ENCODE measurements around the gene APBA1. TPM values are rescaled to one million over a fixed set of nuclear protein-coding genes. Genes with fewer than 3 reads are reported as not detected.

Gene APBA1
- total RNA-seq, 2 donors from 2014 or later: 6.3 to 7.5 TPM

DNA sequence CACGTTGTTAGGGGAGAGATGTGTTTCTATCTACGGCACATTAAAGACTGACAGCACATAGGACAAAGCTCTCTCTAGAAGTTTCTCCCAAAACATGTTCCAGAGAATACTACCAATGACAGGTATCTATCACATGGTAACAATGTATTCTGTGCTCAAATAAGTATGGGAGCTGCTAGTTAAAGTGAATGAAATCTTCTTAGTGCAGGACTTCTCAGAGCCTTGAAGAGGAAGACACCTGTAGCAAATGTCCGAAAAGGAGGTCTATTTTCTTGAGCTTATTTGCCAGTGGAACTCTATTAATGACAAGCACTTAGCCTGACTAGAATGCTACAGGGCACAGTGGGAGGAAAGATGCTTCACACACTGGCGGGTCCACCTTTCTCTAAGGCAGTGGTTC, 209.8 kb downstream of the APBA1 start:
- TF ChIP-seq, protein P1, sequence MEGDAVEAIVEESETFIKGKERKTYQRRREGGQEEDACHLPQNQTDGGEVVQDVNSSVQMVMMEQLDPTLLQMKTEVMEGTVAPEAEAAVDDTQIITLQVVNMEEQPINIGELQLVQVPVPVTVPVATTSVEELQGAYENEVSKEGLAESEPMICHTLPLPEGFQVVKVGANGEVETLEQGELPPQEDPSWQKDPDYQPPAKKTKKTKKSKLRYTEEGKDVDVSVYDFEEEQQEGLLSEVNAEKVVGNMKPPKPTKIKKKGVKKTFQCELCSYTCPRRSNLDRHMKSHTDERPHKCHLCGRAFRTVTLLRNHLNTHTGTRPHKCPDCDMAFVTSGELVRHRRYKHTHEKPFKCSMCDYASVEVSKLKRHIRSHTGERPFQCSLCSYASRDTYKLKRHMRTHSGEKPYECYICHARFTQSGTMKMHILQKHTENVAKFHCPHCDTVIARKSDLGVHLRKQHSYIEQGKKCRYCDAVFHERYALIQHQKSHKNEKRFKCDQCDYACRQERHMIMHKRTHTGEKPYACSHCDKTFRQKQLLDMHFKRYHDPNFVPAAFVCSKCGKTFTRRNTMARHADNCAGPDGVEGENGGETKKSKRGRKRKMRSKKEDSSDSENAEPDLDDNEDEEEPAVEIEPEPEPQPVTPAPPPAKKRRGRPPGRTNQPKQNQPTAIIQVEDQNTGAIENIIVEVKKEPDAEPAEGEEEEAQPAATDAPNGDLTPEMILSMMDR (IDR thresholded peaks at IDR 0.05): no peak
- Histone ChIP-seq H3K4me1 (no peaks in the 10 kb centered on the region), H3K9ac (ENCODE audit: low read depth in 2 of 2, low read length in 2 of 2) (no peak overlapping the region), H3K4me3 (no peak overlapping the region), H3K27ac (no peak overlapping the region), H3K27me3 (no peaks in the 10 kb centered on the region), H3K9me3 (no peaks in the 10 kb centered on the region), H3K36me3 (no peaks in the 10 kb centered on the region)
- no peak for DNase-seq
- intact Hi-C loops (cut with DNase I): loop anchor here (10.0 kb wide), 1 partner anchor 82 kb away; no protein-coding TSS in a partner anchor

DNA sequence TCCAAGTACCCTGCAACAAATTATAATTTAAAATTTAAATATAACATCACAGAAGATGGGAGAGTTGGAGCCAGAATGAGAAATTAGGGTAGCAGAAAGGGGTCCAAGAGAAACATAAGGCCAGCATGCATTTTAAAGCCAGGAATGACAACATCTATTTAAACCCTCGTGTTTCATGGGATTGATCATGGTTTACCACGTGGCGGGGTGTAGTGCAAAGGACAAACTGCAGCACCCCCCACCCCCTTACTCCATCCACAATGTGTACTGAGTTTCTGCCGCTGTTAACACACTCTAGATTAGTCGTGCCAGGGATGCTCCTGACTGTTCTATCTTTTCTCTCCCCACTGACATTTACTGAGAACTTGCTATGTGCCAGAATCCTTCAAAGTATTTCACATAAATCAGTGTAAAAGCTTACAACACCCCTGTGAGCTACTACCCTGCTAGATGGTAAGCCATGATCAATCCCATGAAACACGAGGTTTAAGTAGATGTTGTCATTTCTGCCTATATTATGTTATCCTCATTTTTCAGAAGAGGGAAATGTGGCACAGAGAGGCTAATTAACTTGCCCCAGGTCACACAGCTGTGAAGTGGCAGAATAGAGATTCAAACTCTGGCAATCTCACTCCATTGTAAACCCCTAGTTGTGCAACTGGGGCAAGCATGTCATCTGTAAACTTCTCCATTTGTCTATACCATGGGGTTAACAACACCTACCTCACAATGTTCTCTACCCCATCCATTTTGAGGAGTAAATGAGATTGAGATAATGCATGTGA, 210.9 kb downstream of the APBA1 start:
- intact Hi-C loops (cut with DNase I): loop anchor here (10.0 kb wide), 1 partner anchor 84 kb away; no protein-coding TSS in a partner anchor
- TF ChIP-seq, protein P1 (IDR thresholded peaks at IDR 0.05): no peak
- Histone ChIP-seq H3K9ac (ENCODE audit: low read depth in 2 of 2, low read length in 2 of 2) (no peak overlapping the region), H3K27me3 (no peaks in the 10 kb centered on the region), H3K27ac (no peak overlapping the region), H3K36me3 (no peaks in the 10 kb centered on the region), H3K9me3 (no peaks in the 10 kb centered on the region), H3K4me3 (no peak overlapping the region), H3K4me1 (no peaks in the 10 kb centered on the region)
- no peak for DNase-seq

DNA sequence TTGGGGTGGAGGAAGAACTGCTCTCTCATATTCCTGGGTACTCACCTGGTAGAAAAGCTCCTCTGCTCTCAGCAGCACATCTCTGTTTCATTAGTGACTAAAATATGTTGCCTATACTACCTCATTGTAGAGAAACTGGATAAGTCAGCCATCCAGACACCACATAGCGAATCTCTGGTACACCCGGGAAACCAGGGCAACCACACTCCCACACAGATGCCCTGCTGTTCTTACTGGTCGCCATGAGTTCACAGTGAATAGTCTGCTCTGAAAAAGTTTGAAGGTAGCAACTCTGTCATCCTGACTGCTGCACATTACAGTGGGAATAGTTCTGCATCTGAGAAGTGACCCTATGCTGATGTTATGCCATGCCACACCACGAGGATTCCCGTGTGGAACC, 212.2 kb downstream of the APBA1 start:
- Histone ChIP-seq H3K9ac (ENCODE audit: low read depth in 2 of 2, low read length in 2 of 2) (no peak overlapping the region), H3K9me3 (no peaks in the 10 kb centered on the region), H3K4me3 (no peak overlapping the region), H3K4me1 (no peaks in the 10 kb centered on the region), H3K36me3 (no peaks in the 10 kb centered on the region), H3K27me3 (no peaks in the 10 kb centered on the region), H3K27ac (no peak overlapping the region)
- DNase-seq: peak; percentile 6
- TF ChIP-seq, protein P1 (IDR thresholded peaks at IDR 0.05): no peak
- intact Hi-C loops (cut with DNase I): loop anchor here (10.0 kb wide), 1 partner anchor 85 kb away; no protein-coding TSS in a partner anchor

DNA sequence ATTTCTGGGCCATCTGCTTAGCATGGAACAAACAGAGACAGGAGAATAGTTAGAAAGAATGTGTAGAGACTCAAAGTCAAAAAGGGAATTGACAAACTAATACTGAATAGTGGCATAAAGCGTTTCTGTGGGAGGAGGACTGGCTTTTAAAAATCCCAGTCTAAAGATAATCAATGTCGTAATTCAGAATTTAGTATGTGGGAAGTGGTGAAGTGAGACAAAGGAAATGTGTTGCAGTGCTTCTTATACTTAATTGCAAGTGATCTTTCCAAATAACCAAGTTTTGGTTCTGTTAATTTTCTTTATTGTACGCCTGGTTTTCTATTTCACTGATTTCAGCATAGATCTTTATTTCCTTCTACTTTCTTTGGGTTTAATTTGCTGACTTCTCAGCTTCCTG, 214.0 kb downstream of the APBA1 start:
- no peak overlapping the region for H3K27ac ChIP-seq
- TF ChIP-seq, protein P1 (IDR thresholded peaks at IDR 0.05): no peak
- no peaks in the 10 kb centered on the region for H3K9me3 ChIP-seq
- DNase-seq: no peak
- H3K4me1 ChIP-seq: no peaks in the 10 kb centered on the region
- H3K4me3 ChIP-seq: no peak overlapping the region
- no peaks in the 10 kb centered on the region for H3K36me3 ChIP-seq
- H3K9ac ChIP-seq (ENCODE audit: low read depth in 2 of 2, low read length in 2 of 2): no peak overlapping the region
- intact Hi-C loops (cut with DNase I): no loop called here
- no peaks in the 10 kb centered on the region for H3K27me3 ChIP-seq

DNA sequence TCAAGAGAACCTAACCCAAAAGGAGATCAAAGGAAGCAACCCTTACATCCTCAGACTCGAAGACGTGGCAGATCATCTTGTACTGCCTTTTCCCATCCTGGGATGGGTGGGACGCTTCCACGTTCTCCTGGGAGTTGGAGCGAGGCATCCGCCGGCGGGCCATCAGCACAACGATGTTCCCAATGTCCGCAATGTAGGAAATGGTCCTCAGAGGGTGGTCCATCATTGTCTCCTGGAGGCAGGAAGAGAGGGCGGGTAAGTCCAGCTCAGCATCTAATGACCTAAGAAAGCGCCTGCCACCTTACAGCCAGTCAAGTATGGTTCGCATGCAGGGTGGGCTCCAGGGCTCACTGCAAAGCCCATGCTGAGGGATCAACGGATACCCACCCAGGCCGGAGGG, 216.0 kb downstream of the APBA1 start:
- Histone ChIP-seq H3K27me3 (no peaks in the 10 kb centered on the region), H3K4me1 (no peaks in the 10 kb centered on the region)

More for the DNA sequence above, 216.0 kb downstream of the APBA1 start:
- Histone ChIP-seq H3K9me3 (no peaks in the 10 kb centered on the region), H3K27ac (no peak overlapping the region), H3K9ac (ENCODE audit: low read depth in 2 of 2, low read length in 2 of 2) (no peak overlapping the region), H3K36me3 (no peaks in the 10 kb centered on the region), H3K4me3 (no peak overlapping the region)
- intact Hi-C loops (cut with DNase I): no loop called here
- no peak for DNase-seq
- TF ChIP-seq, protein P1 (IDR thresholded peaks at IDR 0.05): no peak

Data from colonic mucosa (tissue), 4 donors.